HG03520 (cell line): ENCODE data around the gene COL26A1.
A peak's percentile ranks its signal among the peaks of the same experiment; 100 is the strongest.

Experiments used
- ATAC-seq: cut with Tn5 transposase; IDR thresholded peaks from one replicate; pipeline ENCODE4 v1.9.1; 2021; ENCODE audit warnings: mild to moderate bottlenecking, moderate library complexity; ENCODE audit not compliant: unreplicated experiment

Gene COL26A1

DNA sequence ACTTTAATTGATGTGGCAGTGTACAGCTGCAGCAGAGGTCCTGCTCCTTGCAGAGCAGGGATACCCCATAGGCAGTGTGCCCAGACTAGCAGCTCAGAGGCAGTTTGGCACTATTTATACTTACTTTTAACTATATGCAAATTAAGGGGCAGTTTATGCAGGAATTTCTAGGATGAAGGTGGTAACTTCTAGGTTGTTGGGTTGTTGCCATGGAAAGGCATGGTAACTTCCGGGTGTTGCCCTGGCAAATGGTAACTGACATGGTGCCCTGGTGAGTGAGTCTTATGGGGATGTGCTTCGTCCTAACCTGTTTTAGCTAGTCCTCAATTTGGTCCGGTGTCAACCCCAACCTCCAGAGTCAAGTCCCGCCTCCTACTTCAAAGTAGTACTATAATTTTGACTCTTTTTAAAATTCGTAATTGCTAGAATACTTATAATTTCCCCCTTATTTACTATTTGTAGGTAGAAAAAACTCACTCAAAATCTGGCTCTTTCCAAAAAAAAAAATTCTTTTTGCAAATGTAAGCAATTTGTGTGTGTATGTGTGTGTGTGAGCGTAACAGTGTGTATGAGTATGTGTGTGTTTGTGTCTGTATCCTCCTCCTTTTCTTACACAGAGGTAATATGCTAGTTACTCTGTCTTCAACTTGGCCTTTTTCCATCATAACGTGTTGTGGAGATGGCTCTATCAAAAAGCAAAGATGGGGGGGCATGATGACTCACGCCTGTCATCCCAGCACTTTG, 5.9 kb downstream of the COL26A1 start:
- no peak for ATAC-seq

DNA sequence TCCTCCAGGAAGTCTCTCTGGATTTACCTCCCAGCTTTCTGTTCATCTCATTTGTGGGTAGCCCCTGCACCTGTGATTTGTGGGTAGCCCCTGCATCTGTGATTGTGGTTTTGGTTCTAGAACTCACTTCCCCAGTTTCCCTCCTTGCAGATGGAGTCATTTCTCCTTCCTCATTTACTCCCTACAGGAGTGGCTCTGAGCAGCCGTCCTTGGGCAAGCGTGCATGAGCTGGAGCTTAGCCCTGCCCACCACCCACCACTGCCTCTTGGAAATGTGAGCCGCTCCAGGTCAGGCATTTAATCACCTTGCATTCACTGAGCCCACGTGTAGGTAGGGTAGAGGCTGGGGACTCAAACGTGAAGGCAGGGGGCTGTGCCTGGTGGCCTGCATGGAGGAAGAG, 8.2 kb downstream of the COL26A1 start:
- no peak for ATAC-seq

GRCh38 chr7:101373812-101374614, 11.3 kb downstream of the COL26A1 start:
- ATAC-seq: no peak

- ATAC-seq: no peak
Observed at GRCh38 chr7:101374990-101375389, 12.3 kb downstream of the COL26A1 start.

- no peak for ATAC-seq
Observed at GRCh38 chr7:101376601-101377000, 13.9 kb downstream of the COL26A1 start.

- ATAC-seq: no peak
Observed at GRCh38 chr7:101377189-101377736, 14.6 kb downstream of the COL26A1 start.

- ATAC-seq: no peak
Observed at GRCh38 chr7:101378751-101379174, 16.1 kb downstream of the COL26A1 start.

GRCh38 chr7:101379302-101379701, 16.6 kb downstream of the COL26A1 start:
- ATAC-seq: no peak

DNA sequence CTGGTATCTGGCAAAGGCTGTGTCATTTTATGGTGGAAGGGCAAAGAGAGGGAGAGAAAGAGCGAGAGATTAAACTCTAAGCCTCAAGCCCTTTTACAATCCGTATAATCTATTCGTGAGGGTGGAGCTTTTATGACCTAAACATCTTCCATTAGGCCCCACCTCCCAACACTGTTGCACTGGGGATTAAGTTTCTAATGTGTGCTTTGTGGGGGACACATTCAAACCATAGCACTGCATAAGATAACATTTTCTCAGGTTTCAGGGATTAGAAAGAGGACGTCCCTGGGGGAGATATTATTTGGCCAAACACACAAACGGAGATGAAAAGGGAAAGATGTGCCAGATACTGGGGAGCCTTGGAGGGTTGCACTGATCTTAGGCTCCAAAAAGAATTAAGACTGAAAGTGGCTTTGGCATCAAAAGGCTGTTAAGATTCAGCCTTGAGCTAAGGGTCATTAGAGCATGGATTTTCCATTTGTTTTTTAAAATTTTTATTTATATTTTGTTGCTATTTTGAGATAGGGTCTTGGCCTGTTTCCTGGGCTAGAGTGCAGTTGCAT, 19.0 kb downstream of the COL26A1 start:
- ATAC-seq: no peak

DNA sequence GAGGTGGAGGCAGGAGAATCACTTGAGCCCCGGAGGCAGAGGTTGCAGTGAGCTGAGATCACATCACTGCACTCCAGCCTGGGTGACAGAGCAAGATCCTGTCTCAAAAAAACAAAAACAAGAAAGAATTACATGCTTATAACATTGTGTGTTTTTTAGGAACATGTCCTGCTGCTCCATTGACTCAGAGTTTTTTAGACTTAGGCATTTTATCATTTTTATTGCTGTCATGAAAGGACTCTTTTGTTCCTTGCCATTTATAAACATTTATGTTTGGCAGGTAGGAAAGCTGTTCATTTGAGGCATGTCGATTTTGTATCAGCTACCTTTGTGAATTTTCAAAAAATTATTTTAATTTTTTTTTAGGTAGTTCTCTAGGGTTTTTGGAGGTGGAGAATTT, 20.3 kb downstream of the COL26A1 start:
- ATAC-seq: no peak

- ATAC-seq: no peak
Observed at GRCh38 chr7:101386177-101386557, 23.5 kb downstream of the COL26A1 start.

DNA sequence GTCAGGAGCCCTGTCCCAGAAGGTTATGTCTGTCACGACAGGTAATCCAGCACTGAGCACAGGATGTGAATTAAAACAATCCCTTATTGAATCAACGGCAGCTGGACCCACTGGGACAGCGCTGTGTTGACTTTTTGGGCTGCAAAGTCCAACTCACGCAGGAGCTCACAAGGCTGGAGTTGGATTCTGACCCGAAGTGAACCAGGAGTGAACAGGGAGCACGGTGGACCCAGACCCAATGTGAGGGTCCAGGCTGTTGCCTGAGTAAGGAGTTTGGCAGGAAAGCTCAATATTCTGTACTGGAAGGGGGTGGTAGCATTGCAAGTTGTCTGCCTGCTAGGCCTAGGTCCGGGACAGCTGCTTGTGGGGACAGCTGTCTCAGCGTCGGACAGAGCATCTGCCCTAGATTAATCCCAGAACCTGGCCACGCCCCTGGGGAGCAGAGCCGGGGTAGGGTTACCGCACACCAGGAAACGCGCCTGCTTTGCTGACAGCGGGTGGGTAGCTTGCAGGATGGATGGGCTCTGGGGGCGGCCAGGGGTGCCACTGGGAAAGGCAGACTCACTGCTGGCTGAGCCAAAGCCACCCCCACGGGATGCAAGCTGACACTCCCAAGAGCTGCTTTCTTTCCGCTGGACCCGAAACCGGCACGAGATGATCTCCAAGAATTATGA, 24.0 kb downstream of the COL26A1 start:
- ATAC-seq: no peak

DNA sequence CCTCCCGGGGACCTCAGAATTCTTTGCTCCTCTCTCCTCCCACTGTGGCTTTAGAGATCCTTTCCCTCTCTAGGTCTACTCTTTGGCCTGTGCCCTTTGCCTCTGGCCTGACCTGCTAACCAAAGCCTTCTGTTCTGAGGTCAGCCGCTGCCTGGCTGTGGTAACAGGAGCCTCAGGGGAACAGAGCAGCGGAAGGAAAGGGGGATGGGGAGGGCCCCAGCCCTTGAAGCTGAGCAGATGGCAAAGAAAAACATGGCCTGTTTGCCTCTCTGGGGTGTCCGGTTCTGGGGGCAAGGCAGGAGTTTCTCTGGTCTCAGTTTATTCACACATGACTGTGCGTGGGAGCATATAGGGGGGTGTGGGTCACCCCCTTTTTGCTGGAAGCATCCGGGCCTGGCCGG, 28.2 kb downstream of the COL26A1 start:
- ATAC-seq: peak; percentile 85

DNA sequence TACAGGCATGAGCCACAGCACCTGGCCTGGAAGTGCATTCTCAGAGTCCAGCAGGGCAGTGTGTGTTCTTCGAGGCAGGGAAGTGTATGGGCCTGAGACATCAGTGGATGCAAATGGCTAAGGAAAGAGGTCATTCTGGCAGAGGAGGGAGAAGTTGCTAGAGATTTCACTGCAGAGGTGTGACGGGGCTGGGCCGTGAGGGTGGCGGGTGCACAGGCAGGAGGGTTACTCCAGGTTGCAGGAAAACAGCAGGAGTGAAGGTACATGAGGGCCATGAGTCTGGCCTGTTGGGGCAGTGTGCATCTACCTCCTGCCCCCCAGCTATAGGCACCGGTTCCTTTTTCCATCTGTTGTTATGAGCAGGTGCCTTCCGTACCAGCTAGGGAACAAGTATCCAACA, 29.3 kb downstream of the COL26A1 start:
- no peak for ATAC-seq

GRCh38 chr7:101393865-101394264, 31.2 kb downstream of the COL26A1 start:
- ATAC-seq: no peak

GRCh38 chr7:101395376-101395775, 32.7 kb downstream of the COL26A1 start:
- no peak for ATAC-seq

- ATAC-seq: no peak
Observed at GRCh38 chr7:101397243-101397642, 34.6 kb downstream of the COL26A1 start.

DNA sequence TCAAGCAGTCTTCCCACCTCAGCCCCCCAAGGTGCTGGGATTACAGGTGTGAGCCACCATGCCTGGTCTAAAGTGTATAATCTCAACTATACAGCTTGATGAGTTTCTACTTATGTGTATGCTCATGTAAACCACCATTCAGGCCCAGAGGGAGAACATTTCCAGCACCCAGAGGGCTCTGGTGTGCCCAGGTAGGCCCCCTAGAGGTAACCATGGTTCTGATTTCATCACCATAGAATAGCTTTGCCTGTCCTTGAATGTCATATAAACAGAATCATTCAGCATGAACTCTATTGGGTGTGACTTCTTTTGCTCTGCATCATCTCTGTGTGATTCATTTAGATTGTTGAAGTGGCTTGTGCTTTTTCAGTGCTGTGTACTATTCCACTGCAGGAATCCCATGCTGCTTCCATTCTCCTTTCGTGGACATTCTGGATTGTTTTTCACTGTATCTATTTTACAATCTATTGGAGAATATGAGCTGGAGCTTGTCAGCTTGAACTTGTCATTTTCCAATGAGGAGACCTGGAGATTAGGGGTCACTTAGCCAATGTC, 35.2 kb downstream of the COL26A1 start:
- ATAC-seq: no peak

DNA sequence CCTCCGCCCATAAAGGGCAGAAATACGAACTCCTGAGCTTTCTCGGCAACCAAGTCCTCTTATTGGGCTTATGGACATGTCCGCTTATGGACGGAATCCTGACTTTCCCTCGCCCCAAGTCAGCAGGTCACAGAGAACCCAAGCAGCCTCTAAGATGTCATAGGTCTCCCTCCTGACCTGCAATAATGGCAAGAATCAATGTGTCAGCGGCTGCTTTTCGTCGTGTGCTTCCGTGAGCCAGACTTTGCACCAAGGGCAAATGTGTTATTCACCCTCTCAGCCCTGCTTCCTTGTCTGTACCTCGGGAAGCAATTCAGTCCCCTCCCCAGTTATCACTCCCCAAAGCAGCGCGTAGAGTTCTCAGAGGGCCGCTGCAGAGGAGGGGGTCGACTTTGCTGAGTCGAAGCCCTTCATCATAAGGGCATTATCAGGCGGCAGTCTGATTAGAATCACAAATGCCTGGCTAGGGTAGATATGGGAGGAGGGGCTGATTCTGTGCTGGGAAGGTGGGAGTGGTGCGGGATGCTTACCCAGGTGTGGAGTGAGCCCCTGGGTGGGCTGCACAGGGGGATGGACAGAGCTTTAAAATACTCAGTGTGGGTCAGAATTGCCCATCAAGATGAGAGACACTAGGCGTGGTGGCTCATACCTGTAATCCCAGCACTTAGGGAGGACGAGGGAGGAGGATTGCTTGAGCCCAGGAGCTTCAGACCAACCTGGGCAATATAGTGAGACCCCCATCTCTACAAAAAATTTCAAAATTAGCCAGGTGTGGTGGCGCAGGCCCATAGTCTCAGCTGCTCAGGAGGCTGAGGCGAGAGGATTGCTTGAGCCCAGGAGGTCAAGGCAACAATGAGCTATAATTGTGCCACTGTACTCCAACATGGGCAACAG, 36.0 kb downstream of the COL26A1 start:
- no peak for ATAC-seq

GRCh38 chr7:101399759-101400158, 37.1 kb downstream of the COL26A1 start:
- ATAC-seq: no peak
